ENCODE data around the gene PCSK2. TPM values are rescaled to one million over a fixed set of nuclear protein-coding genes. Genes with fewer than 3 reads are reported as not detected.

PCSK2 gene
- total RNA-seq, 1 experiment from 2014 or later = not detected

DNA sequence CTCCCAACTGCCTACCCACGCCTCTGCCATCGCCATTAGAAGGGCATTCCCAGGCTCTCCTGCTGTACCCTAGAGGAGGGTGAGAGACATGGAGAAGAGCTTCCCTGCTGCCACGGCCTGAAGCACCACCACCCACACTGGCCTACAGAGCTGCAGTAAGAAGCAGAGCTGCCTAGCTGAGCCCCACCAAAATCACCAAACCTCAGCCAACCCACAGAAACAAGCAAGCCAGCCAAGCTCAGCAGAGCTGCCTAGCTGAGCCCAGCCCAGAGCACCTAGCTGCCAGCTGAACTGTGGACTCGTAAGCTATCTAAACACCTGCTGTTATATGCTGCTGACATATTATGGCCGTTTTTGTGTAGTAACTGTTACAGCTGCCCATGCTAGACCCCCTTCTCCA lies 149.2 kb downstream of the PCSK2 start:
- Mint-ChIP-seq H3K4me1 (ENCODE audit: insufficient read depth, unreplicated experiment) (no peaks in the 10 kb centered on the region), H3K27me3 (ENCODE audit: insufficient read depth, unreplicated experiment) (peaks cover 20% of the 10 kb centered on the region), H3K27ac (ENCODE audit: low read depth, unreplicated experiment) (no peak overlapping the region), H3K36me3 (ENCODE audit: insufficient read depth, unreplicated experiment) (no peaks in the 10 kb centered on the region), H3K9me3 (ENCODE audit: unreplicated experiment) (no peaks in the 10 kb centered on the region), H3K4me3 (ENCODE audit: unreplicated experiment) (no peak overlapping the region)
- intact Hi-C loops (cut with micrococcal nuclease) = no loop called here
- no peak for DNase-seq (ENCODE audit: unreplicated experiment)
- ChIA-PET POLR2A (no interaction called here), CTCF (interaction anchor here (0.6 to 2.4 kb wide), 3 partner anchors 55 to 1648 kb away, joined by 3 to 17 read pairs (median 6); no protein-coding TSS in a partner anchor)
- TF ChIP-seq, protein P1, sequence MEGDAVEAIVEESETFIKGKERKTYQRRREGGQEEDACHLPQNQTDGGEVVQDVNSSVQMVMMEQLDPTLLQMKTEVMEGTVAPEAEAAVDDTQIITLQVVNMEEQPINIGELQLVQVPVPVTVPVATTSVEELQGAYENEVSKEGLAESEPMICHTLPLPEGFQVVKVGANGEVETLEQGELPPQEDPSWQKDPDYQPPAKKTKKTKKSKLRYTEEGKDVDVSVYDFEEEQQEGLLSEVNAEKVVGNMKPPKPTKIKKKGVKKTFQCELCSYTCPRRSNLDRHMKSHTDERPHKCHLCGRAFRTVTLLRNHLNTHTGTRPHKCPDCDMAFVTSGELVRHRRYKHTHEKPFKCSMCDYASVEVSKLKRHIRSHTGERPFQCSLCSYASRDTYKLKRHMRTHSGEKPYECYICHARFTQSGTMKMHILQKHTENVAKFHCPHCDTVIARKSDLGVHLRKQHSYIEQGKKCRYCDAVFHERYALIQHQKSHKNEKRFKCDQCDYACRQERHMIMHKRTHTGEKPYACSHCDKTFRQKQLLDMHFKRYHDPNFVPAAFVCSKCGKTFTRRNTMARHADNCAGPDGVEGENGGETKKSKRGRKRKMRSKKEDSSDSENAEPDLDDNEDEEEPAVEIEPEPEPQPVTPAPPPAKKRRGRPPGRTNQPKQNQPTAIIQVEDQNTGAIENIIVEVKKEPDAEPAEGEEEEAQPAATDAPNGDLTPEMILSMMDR (IDR thresholded peaks at IDR 0.05; ENCODE audit: unreplicated experiment) = no peak
- BruUV-seq (replicated peaks) = no TSS peak

DNA sequence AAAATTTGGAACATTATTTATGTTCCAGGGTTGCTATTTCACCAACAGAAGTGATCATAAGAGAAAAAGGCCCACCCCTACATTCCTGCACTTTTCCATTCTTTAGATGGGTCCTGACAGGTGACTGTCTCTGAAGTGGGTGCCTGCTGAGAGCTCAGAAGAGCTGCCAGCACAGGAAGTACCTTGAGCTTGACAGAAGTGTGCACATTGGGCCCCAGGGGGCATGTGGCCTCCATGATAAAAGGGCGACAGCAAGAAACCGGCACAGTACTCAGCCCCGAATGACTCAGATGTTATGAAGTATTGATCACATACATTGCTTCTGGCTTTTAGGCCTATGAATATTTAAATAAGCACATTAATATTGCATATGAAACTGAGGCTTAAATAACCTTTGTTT lies 150.4 kb downstream of the PCSK2 start:
- DNase-seq (ENCODE audit: unreplicated experiment) = no peak
- Mint-ChIP-seq H3K4me1 (ENCODE audit: insufficient read depth, unreplicated experiment) (no peaks in the 10 kb centered on the region), H3K27ac (ENCODE audit: low read depth, unreplicated experiment) (no peak overlapping the region), H3K27me3 (ENCODE audit: insufficient read depth, unreplicated experiment) (peaks cover 14% of the 10 kb centered on the region), H3K9me3 (ENCODE audit: unreplicated experiment) (no peaks in the 10 kb centered on the region), H3K4me3 (ENCODE audit: unreplicated experiment) (no peak overlapping the region), H3K36me3 (ENCODE audit: insufficient read depth, unreplicated experiment) (no peaks in the 10 kb centered on the region)
- intact Hi-C loops (cut with micrococcal nuclease) = no loop called here
- TF ChIP-seq, protein P1 (IDR thresholded peaks at IDR 0.05; ENCODE audit: unreplicated experiment) = no peak
- ChIA-PET CTCF (interaction anchor here (0.5 to 2.4 kb wide), 2 partner anchors 10 to 56 kb away, joined by 3 to 17 read pairs; no protein-coding TSS in a partner anchor), POLR2A (interaction anchor here (0.6 kb wide), 1 partner anchor 17 kb away, joined by 3 read pairs; no protein-coding TSS in a partner anchor)
- no TSS peak for BruUV-seq (replicated peaks)

DNA sequence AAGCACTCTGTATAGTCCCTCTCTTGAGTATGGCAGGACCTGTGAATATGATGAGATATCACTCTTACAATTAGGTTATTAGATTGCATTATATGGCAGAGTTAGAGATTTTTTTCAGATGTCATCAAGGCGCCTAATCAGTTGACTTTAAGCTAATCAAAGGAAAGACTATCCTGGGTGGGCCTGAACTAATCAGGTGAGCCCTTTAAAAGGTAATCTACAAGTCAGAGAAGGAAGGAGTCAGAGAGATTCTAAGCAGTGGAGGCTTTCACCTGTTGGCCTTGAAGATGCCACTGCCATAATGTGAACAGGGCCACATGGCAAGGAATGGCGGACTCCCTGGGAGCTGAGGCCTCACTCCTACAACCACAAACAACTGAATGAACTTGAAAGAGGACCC lies 152.8 kb downstream of the PCSK2 start:
- no peaks in the 10 kb centered on the region for H3K9me3 Mint-ChIP-seq (ENCODE audit: unreplicated experiment)
- TF ChIP-seq, protein P1 (IDR thresholded peaks at IDR 0.05; ENCODE audit: unreplicated experiment) = no peak
- H3K27ac Mint-ChIP-seq (ENCODE audit: low read depth, unreplicated experiment) = no peak overlapping the region
- H3K27me3 Mint-ChIP-seq (ENCODE audit: insufficient read depth, unreplicated experiment) = peaks cover 16% of the 10 kb centered on the region
- CTCF ChIA-PET = interaction anchor here (0.6 to 1.2 kb wide), 4 partner anchors 9 to 207 kb away, joined by 3 to 5 read pairs (median 4); no protein-coding TSS in a partner anchor
- POLR2A ChIA-PET = no interaction called here
- no peak for DNase-seq (ENCODE audit: unreplicated experiment)
- H3K36me3 Mint-ChIP-seq (ENCODE audit: insufficient read depth, unreplicated experiment) = no peaks in the 10 kb centered on the region
- intact Hi-C loops (cut with micrococcal nuclease) = no loop called here
- no peak overlapping the region for H3K4me3 Mint-ChIP-seq (ENCODE audit: unreplicated experiment)
- no TSS peak for BruUV-seq (replicated peaks)
- no peaks in the 10 kb centered on the region for H3K4me1 Mint-ChIP-seq (ENCODE audit: insufficient read depth, unreplicated experiment)

DNA sequence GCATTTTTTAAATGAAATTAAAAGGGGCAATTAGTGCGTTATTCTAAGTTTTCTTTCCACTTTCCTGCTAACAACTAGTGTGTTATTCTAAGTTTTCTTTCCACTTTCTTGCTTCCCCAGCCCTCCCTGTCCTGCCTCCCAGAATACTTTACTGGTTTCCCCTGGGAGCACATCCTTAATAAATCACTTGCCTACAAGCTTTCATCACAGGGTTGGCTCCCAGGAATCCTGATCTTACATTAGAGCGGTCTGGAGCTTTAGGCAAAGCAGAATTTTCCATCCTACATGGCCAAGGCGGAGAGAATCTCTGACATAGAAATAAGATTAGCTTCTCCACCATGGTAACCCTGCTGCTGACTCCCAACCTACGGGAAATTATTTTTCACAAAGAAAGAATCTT lies 154.0 kb downstream of the PCSK2 start:
- CTCF ChIA-PET = interaction anchor here (0.6 to 1.0 kb wide), 2 partner anchors 33 to 579 kb away, joined by 3 read pairs; no protein-coding TSS in a partner anchor
- no peaks in the 10 kb centered on the region for H3K4me1 Mint-ChIP-seq (ENCODE audit: insufficient read depth, unreplicated experiment)
- no TSS peak for BruUV-seq (replicated peaks)
- intact Hi-C loops (cut with micrococcal nuclease) = no loop called here
- TF ChIP-seq, protein P1 (IDR thresholded peaks at IDR 0.05; ENCODE audit: unreplicated experiment) = no peak
- H3K4me3 Mint-ChIP-seq (ENCODE audit: unreplicated experiment) = no peak overlapping the region
- H3K9me3 Mint-ChIP-seq (ENCODE audit: unreplicated experiment) = no peaks in the 10 kb centered on the region
- no peak overlapping the region for H3K27ac Mint-ChIP-seq (ENCODE audit: low read depth, unreplicated experiment)
- POLR2A ChIA-PET = interaction anchor here (1.0 kb wide), 1 partner anchor 40 kb away, joined by 3 read pairs; no protein-coding TSS in a partner anchor
- no peaks in the 10 kb centered on the region for H3K36me3 Mint-ChIP-seq (ENCODE audit: insufficient read depth, unreplicated experiment)
- DNase-seq (ENCODE audit: unreplicated experiment) = no peak
- H3K27me3 Mint-ChIP-seq (ENCODE audit: insufficient read depth, unreplicated experiment) = peaks cover 23% of the 10 kb centered on the region

All from MCF 10A (cell line).